GM19455 (cell line): Measurements from ENCODE around the gene MRPS34.

Experiments used
- ATAC-seq: cut with Tn5 transposase; IDR thresholded peaks from one replicate; pipeline ENCODE4 v1.9.1; 2021; ENCODE audit not compliant: unreplicated experiment

The MRPS34 gene

GRCh38 chr16:1771188-1771863 lies 1.6 kb downstream of the MRPS34 start, which contains the start of gene NME3:
Gene NME3, minus strand, starts transcription at chr16:1771543. Its CDS starts 9 bp downstream, at chr16:1771534.
- ATAC-seq, result no peak

- ATAC-seq, result no peak
Measured at GRCh38 chr16:1770328-1771187, 2.4 kb downstream of the MRPS34 start.

GRCh38 chr16:1769402-1770300 lies 3.3 kb downstream of the MRPS34 start:
- no peak for ATAC-seq

- ATAC-seq, result no peak
Measured at GRCh38 chr16:1768767-1769401, 4.0 kb downstream of the MRPS34 start.

- no peak for ATAC-seq
Measured at GRCh38 chr16:1768061-1768766, 4.7 kb downstream of the MRPS34 start.

- no peak for ATAC-seq
Measured at GRCh38 chr16:1767116-1767994, 5.6 kb downstream of the MRPS34 start.

GRCh38 chr16:1766701-1767100 lies 6.2 kb downstream of the MRPS34 start:
- no peak for ATAC-seq

- no peak for ATAC-seq
Measured at GRCh38 chr16:1766231-1766630, 6.7 kb downstream of the MRPS34 start.

- ATAC-seq, result no peak
Measured at GRCh38 chr16:1765826-1766225, 7.1 kb downstream of the MRPS34 start.

GRCh38 chr16:1764971-1765370 lies 8.0 kb downstream of the MRPS34 start:
- no peak for ATAC-seq

GRCh38 chr16:1763521-1764511 lies 9.1 kb downstream of the MRPS34 start:
- ATAC-seq, result no peak

GRCh38 chr16:1762879-1763520 lies 9.9 kb downstream of the MRPS34 start:
- no peak for ATAC-seq

- no peak for ATAC-seq
Measured at GRCh38 chr16:1762196-1762878, 10.6 kb downstream of the MRPS34 start.

- no peak for ATAC-seq
Measured at GRCh38 chr16:1761751-1762150, 11.2 kb downstream of the MRPS34 start.

GRCh38 chr16:1760911-1761310 lies 12.0 kb downstream of the MRPS34 start:
- ATAC-seq, result no peak

GRCh38 chr16:1759511-1759910 lies 13.4 kb downstream of the MRPS34 start:
- no peak for ATAC-seq

- ATAC-seq, result no peak
Measured at GRCh38 chr16:1758923-1759322, 14.0 kb downstream of the MRPS34 start.
